Activated T-helper 2 cell treated with anti-CD3 and anti-CD28 coated beads, Interferon-gamma antibody, Interleukin-2, Interleukin-4, amounts not matched to agents 10 μg/mL and 5 μg/mL and 100 μg/mL, durations not matched to agents 14 hours and 24 hours and 36 hours (primary cell): Measurements from ENCODE around the gene SPRING1. TPM values are rescaled to one million over a fixed set of nuclear protein-coding genes. Genes with fewer than 3 reads are reported as not detected.
A peak's percentile ranks its signal among the peaks of the same experiment; 100 is the strongest.
"Not testable (repeated sequence)": the region's sequence is repeated elsewhere in the genome, so short reads cannot be mapped to it uniquely, and the experiment has no call there.

Source experiments
- DNase-seq: peaks from one replicate; pipeline ENCODE4 v3.0.0; 2021; ENCODE audit warnings: low spot score
- H3K27ac Mint-ChIP-seq: one replicate; pipeline ENCODE4 v1.8.0; 2021; ENCODE audit warnings: mixed read lengths
- H3K27me3 Mint-ChIP-seq: one replicate; pipeline ENCODE4 v1.8.0; 2021; ENCODE audit warnings: low read depth, mixed read lengths
- H3K36me3 Mint-ChIP-seq: one replicate; pipeline ENCODE4 v1.8.0; 2021; ENCODE audit warnings: low read depth, mixed read lengths
- H3K4me1 Mint-ChIP-seq: one replicate; pipeline ENCODE4 v1.8.0; 2021; ENCODE audit warnings: low read depth, mixed read lengths
- H3K4me3 Mint-ChIP-seq: one replicate; pipeline ENCODE4 v1.8.0; 2021; ENCODE audit warnings: low read depth, mild to moderate bottlenecking, moderate library complexity, mixed read lengths
- H3K9me3 Mint-ChIP-seq: one replicate; pipeline ENCODE4 v1.8.0; 2021; ENCODE audit warnings: mixed read lengths
- intact Hi-C: fragments of 100-400 bp; cut with micrococcal nuclease; formaldehyde crosslinking; loops from one replicate; pipeline ENCODE4 v1.15.1; 2023
- total RNA-seq: library from RNA; stranded (reverse); gene quantifications from 2 replicates; pipeline ENCODE4 v1.2.3, GENCODE V29; 2022

Gene SPRING1
- total RNA-seq, 1 donor from 2014 or later: 32.4 TPM

DNA sequence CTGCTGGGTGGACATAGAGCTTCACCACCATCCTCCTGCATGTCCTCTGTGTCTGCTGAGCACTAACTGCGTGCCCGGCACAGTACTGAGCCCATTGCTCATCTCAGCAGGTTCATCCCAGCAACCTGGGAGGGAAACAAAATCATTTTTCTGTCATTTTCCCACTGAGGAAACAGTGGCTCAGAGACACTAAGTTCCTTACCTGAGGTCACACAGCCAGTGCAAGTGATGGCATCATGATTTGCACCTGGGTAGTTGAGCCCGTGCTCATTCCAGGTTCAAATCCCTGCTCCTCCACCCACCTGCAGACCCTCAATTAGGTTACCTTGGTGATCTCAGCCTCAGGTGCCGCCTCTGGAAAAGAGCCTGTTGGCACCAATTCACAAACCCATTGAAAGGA, 23.6 kb upstream of the SPRING1 start:
- Mint-ChIP-seq H3K4me1 (peaks cover 10% of the 10 kb centered on the region), H3K9me3 (no peaks in the 10 kb centered on the region), H3K36me3 (no peaks in the 10 kb centered on the region), H3K4me3 (no peak overlapping the region), H3K27ac (no peak overlapping the region), H3K27me3 (no peaks in the 10 kb centered on the region)
- intact Hi-C loops: no loop called here
- DNase-seq: no peak

DNA sequence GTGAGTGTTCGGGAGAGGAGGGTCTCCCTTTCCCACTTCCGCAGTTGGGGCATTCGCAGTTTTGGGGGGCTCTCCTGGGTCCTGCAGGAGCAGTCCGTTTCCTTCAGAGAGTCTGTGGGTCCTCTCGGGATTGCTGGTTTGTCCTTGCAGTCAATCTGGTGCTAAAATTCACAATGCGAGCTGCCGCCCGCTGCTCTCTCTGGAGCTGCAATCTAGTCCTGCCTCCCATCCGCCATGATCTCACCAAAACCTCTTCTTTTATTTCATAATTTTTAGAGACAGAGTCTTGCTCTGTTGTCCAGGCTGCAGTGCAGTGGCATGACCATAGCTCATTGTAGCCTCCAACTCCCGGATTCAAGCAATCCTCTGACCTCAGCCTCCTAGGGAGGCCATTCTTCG, 22.8 kb upstream of the SPRING1 start:
- peaks cover 10% of the 10 kb centered on the region for H3K4me1 Mint-ChIP-seq
- H3K27me3 Mint-ChIP-seq: no peaks in the 10 kb centered on the region
- H3K9me3 Mint-ChIP-seq: no peaks in the 10 kb centered on the region
- intact Hi-C loops: no loop called here
- H3K36me3 Mint-ChIP-seq: no peaks in the 10 kb centered on the region
- H3K4me3 Mint-ChIP-seq: peak overlapping the region; percentile 62
- H3K27ac Mint-ChIP-seq: no peak overlapping the region
- no peak for DNase-seq

DNA sequence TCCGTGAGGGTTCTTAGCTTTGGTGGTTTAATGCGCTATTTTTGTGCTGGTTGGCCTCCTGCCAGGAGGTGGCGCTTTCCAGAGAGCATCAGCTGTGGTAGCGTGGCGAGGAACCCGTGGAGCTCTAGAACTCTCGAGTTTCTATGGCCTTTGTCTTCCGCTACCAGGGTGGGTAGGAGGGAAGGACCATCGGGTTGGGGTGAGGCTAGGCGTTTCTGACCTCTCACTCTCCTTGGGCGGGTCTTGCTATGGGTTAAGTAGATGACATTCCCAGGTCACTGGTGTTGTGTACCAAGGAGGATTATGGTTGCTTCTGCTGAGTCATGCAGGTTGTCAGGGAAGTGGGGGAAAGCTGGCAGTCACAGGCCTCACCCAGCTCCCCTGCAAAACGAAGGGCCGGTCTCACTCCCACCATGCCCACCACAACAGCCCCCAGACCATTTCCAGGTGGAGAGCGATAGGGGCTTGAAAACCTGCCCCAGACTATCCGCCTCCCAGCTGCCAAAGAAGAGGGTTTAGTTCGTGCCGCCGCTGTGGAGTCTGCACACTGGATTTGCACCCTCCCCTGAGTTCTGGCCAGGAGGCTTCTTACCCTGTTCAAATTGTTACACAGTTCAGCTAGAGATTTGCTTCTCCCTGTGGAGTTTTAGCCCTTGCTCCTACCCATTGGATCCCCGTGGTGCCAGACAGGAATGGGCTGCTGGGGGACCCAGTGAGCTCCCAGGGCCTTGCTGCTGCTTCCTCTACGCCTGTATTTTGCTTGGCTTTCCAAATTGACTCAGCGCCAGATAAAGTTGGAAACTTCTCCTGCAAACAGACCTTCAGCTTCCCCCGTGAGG, 22.1 kb upstream of the SPRING1 start:
- Mint-ChIP-seq H3K4me3 (peak overlapping the region; percentile 62), H3K27ac (peak overlapping the region; percentile 19), H3K36me3 (no peaks in the 10 kb centered on the region), H3K4me1 (peaks cover 10% of the 10 kb centered on the region), H3K27me3 (no peaks in the 10 kb centered on the region), H3K9me3 (no peaks in the 10 kb centered on the region)
- intact Hi-C loops: no loop called here
- DNase-seq: peak; percentile 23

DNA sequence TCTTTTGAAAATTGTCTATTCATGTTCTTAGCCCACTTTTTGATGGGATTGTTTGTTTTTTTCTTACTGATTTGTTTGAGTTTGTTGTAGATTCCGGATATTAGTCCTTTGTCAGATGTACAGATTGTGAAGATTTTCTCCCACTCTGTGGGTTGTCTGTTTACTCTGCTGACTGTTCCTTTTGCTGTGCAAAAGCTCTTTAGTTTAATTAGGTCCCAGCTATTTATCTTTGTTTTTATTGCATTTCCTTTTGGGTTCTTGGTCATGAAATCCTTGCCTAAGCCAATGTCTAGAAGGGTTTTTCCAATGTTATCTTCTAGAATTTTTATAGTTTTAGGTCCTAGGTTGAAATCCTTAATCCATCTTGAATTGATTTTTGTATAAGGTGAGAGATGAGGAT, 16.9 kb upstream of the SPRING1 start:
- DNase-seq, H3K27me3 Mint-ChIP-seq, H3K4me3 Mint-ChIP-seq, H3K27ac Mint-ChIP-seq, H3K9me3 Mint-ChIP-seq, H3K36me3 Mint-ChIP-seq, intact Hi-C loops: not testable (repeated sequence)
- peaks cover 10% of the 10 kb centered on the region for H3K4me1 Mint-ChIP-seq

GRCh38 chr12:116754097-116754496, 16.2 kb upstream of the SPRING1 start:
- H3K36me3 Mint-ChIP-seq, H3K27ac Mint-ChIP-seq, H3K9me3 Mint-ChIP-seq, DNase-seq, H3K4me3 Mint-ChIP-seq, H3K27me3 Mint-ChIP-seq, intact Hi-C loops: not testable (repeated sequence)
- H3K4me1 Mint-ChIP-seq: peaks cover 10% of the 10 kb centered on the region

GRCh38 chr12:116750298-116750697, 12.4 kb upstream of the SPRING1 start:
- Mint-ChIP-seq H3K4me3 (no peak overlapping the region), H3K27ac (no peak overlapping the region), H3K27me3 (no peaks in the 10 kb centered on the region), H3K9me3 (no peaks in the 10 kb centered on the region), H3K36me3 (no peaks in the 10 kb centered on the region), H3K4me1 (no peaks in the 10 kb centered on the region)
- no peak for DNase-seq
- intact Hi-C loops: no loop called here

GRCh38 chr12:116749884-116750283, 12.0 kb upstream of the SPRING1 start:
- Mint-ChIP-seq H3K4me3 (no peak overlapping the region), H3K9me3 (no peaks in the 10 kb centered on the region), H3K4me1 (no peaks in the 10 kb centered on the region), H3K27ac (no peak overlapping the region), H3K36me3 (no peaks in the 10 kb centered on the region), H3K27me3 (no peaks in the 10 kb centered on the region)
- DNase-seq: no peak
- intact Hi-C loops: no loop called here

- Mint-ChIP-seq H3K27me3 (no peaks in the 10 kb centered on the region), H3K9me3 (no peaks in the 10 kb centered on the region), H3K4me3 (no peak overlapping the region), H3K4me1 (no peaks in the 10 kb centered on the region), H3K36me3 (no peaks in the 10 kb centered on the region), H3K27ac (no peak overlapping the region)
- DNase-seq: no peak
- intact Hi-C loops: no loop called here
Measured at GRCh38 chr12:116745554-116745953, 7.7 kb upstream of the SPRING1 start.

DNA sequence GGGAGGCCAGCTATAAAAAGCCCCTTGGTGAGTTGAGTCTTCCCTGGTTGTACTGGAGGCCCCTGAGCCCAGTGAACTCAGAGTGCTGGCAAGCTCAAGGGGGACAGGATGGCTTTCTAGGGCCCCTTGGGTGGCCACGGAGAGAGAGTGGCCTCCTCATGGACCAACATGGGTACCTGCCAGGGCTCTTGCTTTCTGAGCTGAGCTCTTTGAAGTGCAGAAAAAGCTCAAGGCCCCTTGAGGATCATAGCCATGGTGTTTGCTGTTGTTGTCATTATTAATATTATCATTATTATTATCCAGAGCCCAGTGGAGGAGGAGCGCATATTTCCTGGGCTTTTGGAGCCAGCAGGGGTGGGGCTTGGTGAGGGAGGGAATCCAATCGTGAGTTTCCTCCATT, 6.9 kb upstream of the SPRING1 start:
- H3K4me3 Mint-ChIP-seq: no peak overlapping the region
- intact Hi-C loops: no loop called here
- H3K4me1 Mint-ChIP-seq: no peaks in the 10 kb centered on the region
- H3K36me3 Mint-ChIP-seq: no peaks in the 10 kb centered on the region
- no peak overlapping the region for H3K27ac Mint-ChIP-seq
- H3K9me3 Mint-ChIP-seq: no peaks in the 10 kb centered on the region
- no peaks in the 10 kb centered on the region for H3K27me3 Mint-ChIP-seq
- no peak for DNase-seq

DNA sequence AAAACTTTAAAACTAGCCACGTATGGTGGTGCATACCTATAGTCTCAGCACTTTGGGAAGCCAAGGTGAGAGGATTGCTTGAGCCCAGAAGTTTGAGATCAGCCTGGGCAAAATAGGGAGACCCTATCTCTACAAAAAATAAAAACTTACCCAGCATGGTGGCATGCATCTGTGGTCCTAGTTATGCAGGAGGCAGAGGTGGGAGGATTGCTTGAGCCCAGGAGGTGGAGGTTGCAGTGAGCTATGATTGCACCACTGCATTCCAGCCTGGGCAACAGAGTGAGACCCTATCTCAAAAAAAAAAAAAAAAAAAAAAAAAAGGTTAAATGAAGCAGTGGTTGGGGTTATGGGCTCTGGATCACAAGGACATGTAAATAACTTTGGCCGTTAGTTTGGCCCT, 4.9 kb upstream of the SPRING1 start:
- H3K27ac Mint-ChIP-seq, H3K4me3 Mint-ChIP-seq, DNase-seq, H3K36me3 Mint-ChIP-seq, H3K9me3 Mint-ChIP-seq, intact Hi-C loops, H3K4me1 Mint-ChIP-seq, H3K27me3 Mint-ChIP-seq: not testable (repeated sequence)

- H3K4me3 Mint-ChIP-seq: no peak overlapping the region
- no peaks in the 10 kb centered on the region for H3K27me3 Mint-ChIP-seq
- peaks cover 9% of the 10 kb centered on the region for H3K36me3 Mint-ChIP-seq
- H3K4me1 Mint-ChIP-seq: peaks cover 16% of the 10 kb centered on the region
- H3K27ac Mint-ChIP-seq: no peak overlapping the region
- no peak for DNase-seq
- no peaks in the 10 kb centered on the region for H3K9me3 Mint-ChIP-seq
- intact Hi-C loops: loop anchor here (2.0 to 10.0 kb wide), 2 partner anchors 185 to 395 kb away; no protein-coding TSS in a partner anchor
Measured at GRCh38 chr12:116739381-116739887, 1.6 kb upstream of the SPRING1 start.

DNA sequence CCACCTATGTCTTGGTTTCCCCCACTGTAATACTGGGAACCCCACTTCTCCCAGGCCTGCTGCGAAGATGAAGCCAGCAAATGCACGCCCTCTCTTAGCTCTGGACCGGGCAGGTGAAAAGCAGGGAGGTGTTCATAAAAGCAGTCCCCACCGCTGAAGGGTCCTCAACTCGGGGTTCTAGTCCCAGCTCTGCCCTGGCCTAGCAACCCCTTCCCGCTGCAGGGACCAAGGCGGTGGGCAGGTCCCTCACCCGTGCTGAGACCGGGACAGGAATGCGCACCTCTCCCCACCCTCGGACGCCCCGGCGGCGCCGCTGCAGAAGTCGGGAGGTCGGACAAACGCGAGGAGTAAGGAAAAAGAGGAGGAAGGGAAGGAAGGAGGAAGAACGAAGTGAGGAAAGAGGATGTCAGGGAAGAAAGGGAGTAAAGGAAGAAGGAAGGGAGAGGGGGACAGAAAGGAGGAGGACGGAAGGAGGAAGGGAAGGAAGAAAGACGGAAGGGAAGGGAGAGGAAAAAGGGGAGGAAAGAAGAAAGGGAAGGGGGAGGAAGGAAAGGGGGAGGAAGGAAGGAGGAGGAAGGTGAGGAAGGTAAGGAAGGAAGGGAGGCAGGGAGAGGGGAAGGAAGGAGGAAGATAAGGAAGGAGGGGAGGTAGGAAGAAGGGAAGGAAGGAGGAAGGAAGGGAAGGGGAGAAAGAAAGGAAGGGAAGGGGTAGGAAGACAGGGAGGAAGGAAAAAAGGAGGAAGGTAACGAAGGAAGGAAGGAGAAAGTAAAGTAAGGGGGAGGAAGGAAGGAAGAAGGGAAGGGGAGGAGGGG, 701 bp downstream of the SPRING1 start:
- peak overlapping the region; percentile 40 for H3K27ac Mint-ChIP-seq
- H3K4me1 Mint-ChIP-seq: peaks cover 18% of the 10 kb centered on the region
- DNase-seq: no peak
- H3K4me3 Mint-ChIP-seq: peak overlapping the region; percentile 87
- intact Hi-C loops: loop anchor here (10.0 kb wide), 1 partner anchor 398 kb away; no protein-coding TSS in a partner anchor
- peaks cover 18% of the 10 kb centered on the region for H3K36me3 Mint-ChIP-seq
- H3K9me3 Mint-ChIP-seq: no peaks in the 10 kb centered on the region
- H3K27me3 Mint-ChIP-seq: no peaks in the 10 kb centered on the region
